Stimulated activated CD8-positive, alpha-beta memory T cell treated with anti-CD3 and anti-CD28 coated beads, Interleukin-4, amount 100 ng/mL, for 24 hours (primary cell): ENCODE data around the gene CYSRT1.

Source experiments
- DNase-seq: peaks from one replicate; pipeline ENCODE4 v3.0.0-alpha.2; 2020; ENCODE audit warnings: low read depth

The CYSRT1 gene

GRCh38 chr9:137227054-137227852 lies 2.3 kb downstream of the CYSRT1 start, which contains the start of gene RNF224:
TSS of gene RNF224 (plus strand) at chr9:137227502. CDS start at chr9:137228336, 834 bp downstream.
- DNase-seq, result peak; percentile 75

DNA sequence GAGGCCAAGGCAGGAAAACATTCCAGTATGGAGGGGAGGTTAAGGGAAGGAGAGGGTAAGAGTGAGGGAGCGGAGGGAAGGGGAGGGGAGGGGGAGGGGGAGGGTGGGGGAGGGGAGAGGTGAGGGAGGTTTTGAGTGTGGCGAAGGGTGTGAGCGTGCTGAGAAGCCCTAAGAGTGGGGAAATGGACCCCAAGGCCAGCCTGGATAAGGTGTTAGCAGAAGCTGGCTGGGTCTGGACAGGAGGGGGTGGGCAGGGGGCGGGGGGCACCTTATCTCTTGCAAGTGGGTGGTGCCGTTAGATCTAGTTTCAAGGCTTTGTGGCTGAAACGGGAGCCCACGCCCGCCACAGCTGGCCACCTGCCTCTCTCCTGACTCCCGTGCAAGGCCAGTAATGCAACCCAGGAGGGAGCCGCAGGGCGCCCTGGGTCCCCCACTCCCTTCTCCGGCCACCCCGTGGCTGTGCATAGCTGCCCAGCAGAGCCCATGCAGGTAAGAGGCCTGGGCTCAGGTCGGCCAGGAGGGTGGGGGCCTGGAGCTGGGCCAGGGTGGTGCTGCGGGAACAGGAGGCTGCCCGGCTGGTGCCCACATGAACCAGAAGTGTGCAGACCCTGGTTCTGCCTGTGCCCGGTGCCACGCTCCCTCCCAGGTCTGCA lies 3.0 kb downstream of the CYSRT1 start:
- no peak for DNase-seq

- DNase-seq, result no peak
Measured at GRCh38 chr9:137228506-137228967, 3.6 kb downstream of the CYSRT1 start.

DNA sequence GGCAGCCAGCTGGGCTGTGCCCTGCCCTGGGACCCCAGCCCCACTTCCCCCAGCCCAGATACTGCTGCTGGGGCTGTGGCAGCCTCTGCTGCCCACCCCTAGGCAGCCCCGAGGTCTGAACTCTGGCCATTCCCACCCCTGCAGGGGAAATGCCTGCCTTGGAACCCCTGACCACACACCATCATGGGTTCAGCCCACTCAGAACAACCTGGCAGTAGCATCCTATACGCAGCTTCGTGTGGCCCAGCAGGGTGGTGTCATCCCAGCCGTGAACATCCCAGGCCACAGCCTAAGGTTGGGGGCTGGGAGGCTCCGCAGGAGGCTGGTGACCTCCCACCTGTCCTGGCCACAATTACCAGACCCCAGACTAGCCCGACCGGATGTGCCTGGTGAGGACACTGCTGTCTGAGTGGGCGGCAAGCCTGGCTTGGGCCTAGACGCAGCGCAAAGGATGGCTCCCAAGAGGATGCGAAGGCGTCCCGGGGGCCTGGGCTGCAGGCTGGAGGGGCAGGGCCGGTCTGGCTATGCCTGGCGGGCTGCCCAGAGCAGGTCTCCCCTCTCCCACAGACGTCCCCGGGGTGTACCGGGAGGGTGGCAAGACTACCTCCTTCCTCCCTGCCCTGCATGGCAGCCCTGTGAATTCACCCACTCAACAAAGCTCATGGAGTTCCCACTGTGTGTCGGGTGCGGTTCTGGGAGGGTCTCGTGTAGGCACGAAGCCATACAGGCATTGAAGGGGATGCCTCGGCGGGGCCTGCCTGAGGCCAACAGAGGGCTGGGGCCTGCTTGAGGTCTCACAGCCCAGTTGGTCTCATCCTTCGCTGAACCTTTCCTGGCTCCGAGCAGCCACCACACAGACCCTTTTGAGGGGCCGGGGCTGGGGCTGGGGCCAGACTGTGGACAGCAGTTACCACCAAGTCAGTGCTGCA lies 4.3 kb downstream of the CYSRT1 start:
- no peak for DNase-seq

- no peak for DNase-seq
Measured at GRCh38 chr9:137229903-137230704, 5.1 kb downstream of the CYSRT1 start.

DNA sequence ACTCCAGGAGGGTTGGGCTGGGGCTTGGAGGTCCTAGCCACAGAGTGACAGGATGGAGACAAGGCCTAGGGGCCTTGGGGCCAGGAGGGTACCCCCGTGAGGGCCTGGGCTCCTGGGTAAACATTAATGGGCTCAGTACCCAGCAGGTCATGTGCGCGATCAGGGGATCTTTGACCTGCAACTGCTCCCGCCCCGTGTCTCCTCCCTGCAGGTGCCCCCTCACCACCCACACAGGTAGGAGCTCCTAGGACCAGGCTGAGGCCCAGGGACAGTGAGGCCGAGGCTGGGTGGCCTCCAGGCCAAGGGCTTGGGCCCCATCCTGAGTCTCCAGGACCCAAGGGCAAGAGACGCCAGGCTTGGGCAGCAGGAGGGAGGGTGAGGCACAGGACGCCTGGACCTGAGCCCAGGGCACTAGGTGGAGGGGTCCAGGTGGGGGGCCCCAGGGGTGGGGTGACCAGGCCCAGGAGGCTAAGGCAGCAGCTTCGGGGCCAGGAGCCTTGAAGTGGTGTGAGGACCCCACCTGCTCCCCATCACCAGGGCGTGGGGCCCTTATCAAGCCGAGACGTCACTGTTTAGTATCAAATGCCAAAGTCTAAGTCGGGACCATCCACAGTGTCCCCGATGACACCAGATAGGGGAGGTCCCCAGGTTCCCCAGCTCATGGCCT lies 5.9 kb downstream of the CYSRT1 start, which contains the start of gene SLC34A3:
Gene SLC34A3 (plus strand): TSS at position 197 of the 667 bp plus-strand sequence. CDS start 802 bp downstream, outside the sequence.
- DNase-seq, result no peak

- DNase-seq, result no peak
Measured at GRCh38 chr9:137231372-137232039, 6.5 kb downstream of the CYSRT1 start.

- no peak for DNase-seq
Measured at GRCh38 chr9:137232101-137232500, 7.1 kb downstream of the CYSRT1 start.

DNA sequence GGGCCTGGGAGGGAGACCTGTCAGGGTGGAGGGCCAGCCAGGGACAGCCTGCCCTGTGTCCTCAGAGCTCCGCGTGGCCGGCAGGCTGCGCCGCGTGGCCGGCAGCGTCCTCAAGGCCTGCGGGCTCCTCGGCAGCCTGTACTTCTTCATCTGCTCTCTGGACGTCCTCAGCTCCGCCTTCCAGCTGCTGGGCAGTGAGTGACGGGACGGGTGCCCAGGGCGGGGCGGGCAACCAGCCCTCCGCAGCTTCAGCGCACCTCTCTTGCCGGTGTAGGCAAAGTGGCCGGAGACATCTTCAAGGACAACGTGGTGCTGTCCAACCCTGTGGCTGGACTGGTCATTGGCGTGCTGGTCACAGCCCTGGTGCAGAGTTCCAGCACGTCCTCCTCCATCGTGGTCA lies 7.5 kb downstream of the CYSRT1 start:
- no peak for DNase-seq

DNA sequence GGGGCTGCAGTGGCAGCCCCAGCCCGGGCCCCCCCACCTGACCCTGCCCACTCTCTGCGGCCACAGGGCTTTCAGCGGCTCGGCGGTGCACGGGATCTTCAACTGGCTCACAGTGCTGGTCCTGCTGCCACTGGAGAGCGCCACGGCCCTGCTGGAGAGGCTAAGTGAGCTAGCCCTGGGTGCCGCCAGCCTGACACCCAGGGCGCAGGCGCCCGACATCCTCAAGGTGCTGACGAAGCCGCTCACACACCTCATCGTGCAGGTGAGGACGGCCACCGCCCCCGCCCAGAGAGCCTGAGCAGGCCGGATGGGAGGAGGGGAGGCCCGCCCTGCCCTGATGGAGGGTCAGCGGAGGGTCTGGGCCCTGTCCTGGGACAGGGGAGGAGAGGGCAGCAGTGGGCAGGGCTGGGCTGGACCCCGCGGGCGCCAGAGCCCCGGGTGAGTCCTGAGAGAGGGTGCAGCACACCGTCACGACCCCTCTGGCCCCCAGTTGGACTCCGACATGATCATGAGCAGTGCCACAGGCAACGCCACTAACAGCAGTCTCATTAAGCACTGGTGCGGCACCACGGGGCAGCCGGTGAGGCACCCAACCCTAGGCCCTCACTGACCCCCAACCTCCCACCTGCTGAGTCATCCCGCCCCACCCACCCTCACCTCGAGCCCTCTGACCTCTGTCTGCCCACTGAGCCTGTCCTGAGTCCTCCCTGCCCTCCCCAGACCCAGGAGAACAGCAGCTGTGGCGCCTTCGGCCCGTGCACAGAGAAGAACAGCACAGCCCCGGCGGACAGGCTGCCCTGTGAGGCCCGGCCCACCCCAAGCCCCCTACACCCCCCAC lies 8.4 kb downstream of the CYSRT1 start:
- no peak for DNase-seq

GRCh38 chr9:137234055-137234697 lies 9.2 kb downstream of the CYSRT1 start:
- DNase-seq, result no peak

DNA sequence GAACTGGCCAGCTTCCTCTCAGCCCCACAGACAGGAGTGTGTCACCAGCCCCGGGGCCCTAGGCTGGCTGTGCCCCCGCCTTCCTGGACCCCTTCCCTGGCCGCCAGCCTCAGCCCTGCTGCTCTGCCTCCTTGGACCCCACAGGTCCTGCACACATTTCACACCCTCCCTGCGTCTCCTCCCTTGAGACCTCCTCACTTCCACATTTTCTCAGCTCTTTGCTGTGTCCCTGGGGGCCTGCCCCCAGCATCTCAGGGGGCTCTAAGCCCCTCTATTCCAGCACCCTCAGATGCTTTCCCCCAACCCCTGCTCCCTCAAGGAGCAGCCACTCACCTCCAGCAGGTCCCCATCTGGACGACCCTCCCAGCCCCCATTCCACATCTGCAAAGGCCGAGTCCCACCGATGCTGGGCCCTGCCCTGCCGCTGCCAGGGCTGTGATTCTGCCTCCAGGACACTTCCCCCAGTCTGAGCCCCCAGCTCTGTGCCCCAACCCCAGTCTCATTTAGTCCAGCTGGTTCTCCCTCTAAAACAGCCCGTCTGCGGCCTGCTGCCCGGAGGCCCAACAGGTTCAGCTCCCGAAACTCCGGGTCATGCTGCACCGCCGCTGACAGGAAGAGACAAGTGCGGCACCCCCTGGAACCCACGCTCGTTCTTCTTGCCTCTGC lies 9.9 kb downstream of the CYSRT1 start:
- DNase-seq, result no peak

DNA sequence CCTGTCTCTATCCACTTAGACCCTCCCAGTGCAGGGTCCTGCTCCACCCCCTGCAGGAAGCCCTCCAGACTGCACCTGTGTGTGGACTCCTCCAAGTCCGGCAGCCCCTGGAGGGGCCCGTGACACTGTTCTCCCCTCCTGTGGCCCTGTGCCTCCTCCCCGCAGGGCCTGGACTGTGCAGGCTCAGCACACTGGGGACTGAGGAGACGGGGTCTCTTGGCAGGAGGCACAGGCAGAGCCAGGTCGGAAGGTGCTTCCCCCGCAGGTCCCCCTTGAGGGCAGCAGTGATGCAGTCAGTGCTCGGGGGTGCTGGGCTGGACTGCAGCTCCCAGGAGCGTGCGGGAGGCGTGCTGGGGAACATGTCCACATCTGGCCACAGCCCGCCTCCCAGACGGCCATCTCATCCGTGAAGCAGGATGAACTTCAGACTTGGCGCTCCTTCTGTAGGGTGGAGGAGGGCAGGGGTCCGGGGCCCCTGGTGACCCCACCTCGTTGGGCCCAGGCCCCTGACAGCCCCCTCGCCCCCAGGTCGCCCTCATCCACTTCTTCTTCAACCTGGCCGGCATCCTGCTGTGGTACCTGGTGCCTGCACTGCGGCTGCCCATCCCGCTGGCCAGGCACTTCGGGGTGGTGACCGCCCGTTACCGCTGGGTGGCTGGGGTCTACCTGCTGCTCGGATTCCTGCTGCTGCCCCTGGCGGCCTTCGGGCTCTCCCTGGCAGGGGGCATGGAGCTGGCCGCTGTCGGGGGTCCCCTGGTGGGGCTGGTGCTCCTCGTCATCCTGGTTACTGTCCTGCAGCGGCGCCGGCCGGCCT lies 10.7 kb downstream of the CYSRT1 start:
- DNase-seq, result no peak

DNA sequence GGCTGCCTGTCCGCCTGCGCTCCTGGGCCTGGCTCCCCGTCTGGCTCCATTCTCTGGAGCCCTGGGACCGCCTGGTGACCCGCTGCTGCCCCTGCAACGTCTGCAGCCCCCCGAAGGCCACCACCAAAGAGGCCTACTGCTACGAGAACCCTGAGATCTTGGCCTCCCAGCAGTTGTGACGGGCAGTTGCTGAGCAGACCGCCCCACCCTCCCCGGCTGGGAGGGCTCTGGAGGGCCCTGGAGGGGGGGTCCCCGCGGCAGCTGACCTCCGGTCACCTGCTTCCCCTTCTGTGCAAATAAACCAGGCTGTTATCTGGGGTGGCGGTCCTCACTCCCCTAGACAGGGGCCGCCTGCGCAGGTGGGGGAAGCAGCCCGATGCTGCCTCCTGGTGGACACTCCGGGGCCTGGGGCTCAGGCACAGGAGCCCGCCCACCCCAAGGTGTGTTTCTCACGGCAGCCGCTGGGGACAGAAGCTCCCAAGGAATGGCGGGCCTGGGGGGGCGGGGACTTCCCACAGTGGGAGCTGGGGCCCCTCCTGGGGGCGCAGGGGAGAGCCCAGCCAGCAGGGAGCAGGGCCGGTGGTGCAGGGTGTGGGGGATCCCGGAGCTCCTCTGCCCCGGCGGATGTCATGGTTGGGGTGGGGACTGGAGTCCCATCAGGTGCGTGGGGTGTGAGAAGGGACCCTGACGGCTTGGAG lies 11.4 kb downstream of the CYSRT1 start:
- peak; percentile 87 for DNase-seq

DNA sequence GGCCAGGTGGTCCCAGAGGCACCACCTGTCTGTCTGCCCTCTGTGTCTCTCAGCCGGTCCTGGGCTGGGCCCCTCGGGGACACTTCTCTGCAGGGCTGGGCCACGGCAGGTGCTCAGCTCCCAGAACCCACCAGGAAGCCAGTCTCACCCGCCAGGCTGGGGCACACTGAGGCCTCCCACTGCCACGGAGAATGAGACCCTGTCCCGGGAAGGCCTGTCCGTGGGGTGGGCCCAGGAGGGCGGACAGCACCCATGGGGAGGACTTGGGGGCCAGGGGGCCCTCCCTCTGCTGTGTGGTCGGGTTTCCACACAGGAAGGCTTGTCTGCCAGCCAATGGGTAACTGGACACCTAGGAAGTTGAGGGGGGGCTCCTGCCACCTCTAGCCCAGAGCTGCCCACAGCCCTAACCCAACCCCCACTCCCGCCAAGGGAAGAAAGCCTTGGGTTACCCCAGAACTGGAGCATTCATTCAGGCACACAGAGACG lies 12.0 kb downstream of the CYSRT1 start:
- no peak for DNase-seq
